Uterus (tissue), 4 donors: ENCODE measurements around the gene DNAJA1. TPM values are rescaled to one million over a fixed set of nuclear protein-coding genes. Genes with fewer than 3 reads are reported as not detected.

Source experiments
- DNase-seq, 2 donors: peaks; one replicate each; pipeline ENCODE4 v3.0.0-alpha.2; 2019 to 2020
- H3K27ac ChIP-seq, 2 donors: fragments of 200-600 bp; sonication (generic); 1 replicate in 1 of 2; 2 replicates in 1 of 2; pipeline ENCODE4 v1.5.1; 2016 to 2018
- H3K27me3 ChIP-seq, 2 donors: fragments of 200-600 bp; sonication (generic); one replicate each; pipeline ENCODE4 v1.5.1; 2018 to 2019; ENCODE audit warnings: control low read depth in 1 of 2
- H3K36me3 ChIP-seq, 2 donors: fragments of 200-600 bp; sonication (generic); one replicate each; pipeline ENCODE4 v1.5.1; 2019; ENCODE audit warnings: control low read depth in 1 of 2
- H3K4me1 ChIP-seq, 2 donors: fragments of 200-600 bp; sonication (generic); one replicate each; pipeline ENCODE4 v1.5.1; 2018 to 2019; ENCODE audit warnings: control low read depth in 1 of 2
- H3K4me3 ChIP-seq, 2 donors: fragments of 200-600 bp; sonication (generic); 1 replicate in 1 of 2; 2 replicates in 1 of 2; pipeline ENCODE4 v1.5.1; 2018 to 2019; ENCODE audit warnings: mild to moderate bottlenecking in 1 of 2
- H3K9me3 ChIP-seq, 2 donors: fragments of 200-600 bp; sonication (generic); one replicate each; pipeline ENCODE4 v1.5.1; 2019; ENCODE audit warnings: control low read depth in 1 of 2
- POLR2A ChIP-seq, 2 donors: fragments of 450-650 bp; IDR thresholded peaks; one replicate each; pipeline ENCODE4 v1.6.1; 2016; ENCODE audit warnings: antibody characterized with exemption in 2 of 2, mild to moderate bottlenecking in 1 of 2, moderate library complexity in 1 of 2
- intact Hi-C: fragments of 100-400 bp; cut with DNase I; formaldehyde crosslinking; loops from one replicate; pipeline ENCODE4 v1.15.1; 2023; ENCODE audit warnings: low total_unique reads
- total RNA-seq, 4 donors: library from RNA; depleted of rRNA in 3 of 4; stranded (reverse); fragments of >200 nt in 3 of 4; gene quantifications; one replicate each; pipeline versions ENCODE4 v1.1.0 to v1.2.4, GENCODE V29; 2014 to 2023
- TF ChIP-seq, protein P1 (sequence below), 4 experiments: fragments of 200-600 bp in 2 of 4; fragments of 450-650 bp in 2 of 4; sonication (generic) in 2 of 4; IDR thresholded peaks; one replicate each; pipeline ENCODE4 v1.5.1; 2016 to 2019; ENCODE audit warnings: antibody characterized with exemption in 4 of 4, mild to moderate bottlenecking in 2 of 4, moderate library complexity in 1 of 4
- donor health status: DM: yes; HTN: yes; CAD: no.

The DNAJA1 gene
- total RNA-seq, 4 donors from 2014 or later, result 47.1 to 148 (median 82.1) TPM

DNA sequence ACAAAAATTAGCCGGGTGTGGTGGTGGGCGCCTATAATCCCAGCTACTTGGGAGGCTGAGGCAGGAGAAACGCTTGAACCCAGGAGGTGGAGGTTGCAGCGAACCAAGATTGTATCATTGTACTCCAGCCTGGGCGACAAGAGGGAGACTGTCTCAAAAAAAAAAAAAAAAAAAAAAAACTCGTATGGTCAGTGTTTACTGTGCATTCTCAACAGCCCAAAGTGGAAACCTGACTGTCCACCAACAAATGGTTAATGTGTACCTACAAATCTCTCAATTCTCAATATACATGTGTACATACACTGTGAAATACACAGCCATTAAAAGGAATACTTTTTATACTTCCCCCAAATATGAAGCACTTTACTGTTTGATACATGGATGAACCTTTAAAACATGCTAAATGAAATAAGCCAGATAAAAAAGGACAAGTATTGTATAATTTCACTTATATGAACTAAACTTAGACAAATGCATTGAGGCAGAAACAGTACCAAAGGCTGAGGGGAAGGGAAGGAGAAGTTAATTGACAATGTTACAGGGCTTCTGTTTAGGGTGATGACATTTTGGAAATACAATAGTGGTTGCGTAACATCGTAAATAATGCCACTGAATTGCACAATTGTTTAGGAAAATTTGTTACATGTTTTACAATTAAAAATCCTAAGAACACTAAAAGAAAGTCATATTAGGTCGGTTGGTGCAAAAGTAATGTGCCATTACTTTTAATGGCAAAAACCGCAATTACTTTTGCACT, 16.5 kb downstream of the DNAJA1 start:
- Histone ChIP-seq H3K4me3 (no peak overlapping the region), H3K27ac (no peak overlapping the region), H3K36me3 (no peaks in the 10 kb centered on the region), H3K27me3 (no peaks in the 10 kb centered on the region), H3K9me3 (no peaks in the 10 kb centered on the region), H3K4me1 (no peaks in the 10 kb centered on the region)
- intact Hi-C loops, result no loop called here
- DNase-seq, result no peak
- TF ChIP-seq POLR2A (IDR thresholded peaks at IDR 0.05), result no peak
- TF ChIP-seq, protein P1, sequence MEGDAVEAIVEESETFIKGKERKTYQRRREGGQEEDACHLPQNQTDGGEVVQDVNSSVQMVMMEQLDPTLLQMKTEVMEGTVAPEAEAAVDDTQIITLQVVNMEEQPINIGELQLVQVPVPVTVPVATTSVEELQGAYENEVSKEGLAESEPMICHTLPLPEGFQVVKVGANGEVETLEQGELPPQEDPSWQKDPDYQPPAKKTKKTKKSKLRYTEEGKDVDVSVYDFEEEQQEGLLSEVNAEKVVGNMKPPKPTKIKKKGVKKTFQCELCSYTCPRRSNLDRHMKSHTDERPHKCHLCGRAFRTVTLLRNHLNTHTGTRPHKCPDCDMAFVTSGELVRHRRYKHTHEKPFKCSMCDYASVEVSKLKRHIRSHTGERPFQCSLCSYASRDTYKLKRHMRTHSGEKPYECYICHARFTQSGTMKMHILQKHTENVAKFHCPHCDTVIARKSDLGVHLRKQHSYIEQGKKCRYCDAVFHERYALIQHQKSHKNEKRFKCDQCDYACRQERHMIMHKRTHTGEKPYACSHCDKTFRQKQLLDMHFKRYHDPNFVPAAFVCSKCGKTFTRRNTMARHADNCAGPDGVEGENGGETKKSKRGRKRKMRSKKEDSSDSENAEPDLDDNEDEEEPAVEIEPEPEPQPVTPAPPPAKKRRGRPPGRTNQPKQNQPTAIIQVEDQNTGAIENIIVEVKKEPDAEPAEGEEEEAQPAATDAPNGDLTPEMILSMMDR (IDR thresholded peaks at IDR 0.05), result no peak

DNA sequence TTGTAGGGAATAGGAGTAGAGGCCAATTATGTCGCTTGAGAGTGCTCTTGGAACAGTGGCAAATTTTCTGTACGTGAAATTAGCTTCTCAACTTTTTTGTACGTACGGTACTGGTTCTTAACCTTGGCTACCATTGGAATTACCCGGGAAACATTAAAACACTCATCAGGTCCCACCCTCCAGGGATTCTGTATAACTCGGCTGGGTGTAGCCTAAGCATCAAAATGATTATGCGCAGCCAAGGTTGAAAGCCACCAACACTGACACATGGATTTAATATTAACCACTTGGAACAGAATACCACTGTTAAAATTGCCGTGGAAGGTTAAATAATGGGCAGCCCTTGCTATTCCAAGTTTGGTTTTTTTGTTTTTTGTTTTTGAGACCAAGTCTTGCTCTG, 17.4 kb downstream of the DNAJA1 start:
- intact Hi-C loops, result no loop called here
- no peaks in the 10 kb centered on the region for H3K4me1 ChIP-seq
- no peak overlapping the region for H3K4me3 ChIP-seq
- TF ChIP-seq POLR2A (IDR thresholded peaks at IDR 0.05), result no peak
- TF ChIP-seq, protein P1 (IDR thresholded peaks at IDR 0.05), result no peak
- H3K36me3 ChIP-seq, result no peaks in the 10 kb centered on the region
- H3K27ac ChIP-seq, result no peak overlapping the region
- H3K9me3 ChIP-seq, result no peaks in the 10 kb centered on the region
- DNase-seq, result no peak
- no peaks in the 10 kb centered on the region for H3K27me3 ChIP-seq

DNA sequence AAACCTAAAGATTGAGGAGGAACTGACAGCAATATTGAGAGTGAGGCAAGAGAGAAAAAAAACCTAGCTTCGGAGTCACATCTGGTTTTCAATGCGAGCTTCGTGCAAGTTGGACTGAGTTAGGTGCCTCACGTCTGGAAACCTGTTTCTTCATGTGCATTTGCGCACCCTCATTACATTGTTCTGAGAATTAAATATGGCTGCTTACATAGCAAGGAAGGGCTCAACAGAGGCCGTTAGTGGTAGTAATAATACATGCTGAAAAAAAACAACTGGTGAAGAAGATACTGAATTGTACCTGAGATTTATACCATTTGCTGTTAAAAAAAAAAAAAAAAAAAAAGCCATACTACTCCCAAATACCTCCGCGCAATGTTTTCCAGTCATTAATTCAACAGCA, 18.6 kb downstream of the DNAJA1 start:
- H3K27ac ChIP-seq, result peak overlapping the region; percentile 85 to 93
- no peaks in the 10 kb centered on the region for H3K9me3 ChIP-seq
- H3K27me3 ChIP-seq, result no peaks in the 10 kb centered on the region
- peak overlapping the region; percentile 45 to 47 for H3K4me3 ChIP-seq
- H3K36me3 ChIP-seq, result no peaks in the 10 kb centered on the region
- no peak for DNase-seq
- intact Hi-C loops, result no loop called here
- H3K4me1 ChIP-seq, result no peaks in the 10 kb centered on the region
- no peak for TF ChIP-seq POLR2A (IDR thresholded peaks at IDR 0.05)
- TF ChIP-seq, protein P1 (IDR thresholded peaks at IDR 0.05), result no peak

DNA sequence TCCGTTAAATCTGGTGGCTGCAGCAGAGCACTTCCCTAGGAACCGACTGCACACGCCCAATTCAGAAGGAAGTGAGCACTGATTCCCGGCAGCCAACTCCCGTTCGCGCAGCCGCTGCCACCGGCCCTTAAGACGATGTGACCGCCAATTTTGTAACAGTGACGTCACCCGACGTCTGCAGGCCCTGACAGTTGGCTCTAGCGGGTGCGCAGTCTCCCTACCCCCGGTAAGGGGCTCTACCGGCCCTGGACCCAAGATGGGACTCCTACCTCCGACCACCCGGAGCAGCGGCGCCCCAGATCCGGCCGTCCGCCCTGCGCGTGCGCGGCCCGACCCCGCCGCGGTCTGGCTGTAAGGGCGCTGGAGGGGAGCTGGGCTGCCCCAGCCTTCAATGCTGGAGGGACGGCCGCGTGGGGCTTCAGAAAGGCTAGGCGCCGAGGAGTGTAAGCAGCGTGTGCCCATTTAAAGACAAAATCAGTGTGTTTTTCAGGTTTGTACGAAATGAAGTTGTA, 19.1 kb downstream of the DNAJA1 start:
- Histone ChIP-seq H3K36me3 (no peaks in the 10 kb centered on the region), H3K4me1 (no peaks in the 10 kb centered on the region), H3K4me3 (peak overlapping the region; percentile 45 to 47), H3K9me3 (no peaks in the 10 kb centered on the region), H3K27ac (peak overlapping the region; percentile 85 to 93), H3K27me3 (no peaks in the 10 kb centered on the region)
- DNase-seq, result peak; percentile 83 to 85
- TF ChIP-seq, protein P1 (IDR thresholded peaks at IDR 0.05), result no peak
- peak in 1 of 2 donors; percentile 40 for TF ChIP-seq POLR2A (IDR thresholded peaks at IDR 0.05)
- intact Hi-C loops, result no loop called here

DNA sequence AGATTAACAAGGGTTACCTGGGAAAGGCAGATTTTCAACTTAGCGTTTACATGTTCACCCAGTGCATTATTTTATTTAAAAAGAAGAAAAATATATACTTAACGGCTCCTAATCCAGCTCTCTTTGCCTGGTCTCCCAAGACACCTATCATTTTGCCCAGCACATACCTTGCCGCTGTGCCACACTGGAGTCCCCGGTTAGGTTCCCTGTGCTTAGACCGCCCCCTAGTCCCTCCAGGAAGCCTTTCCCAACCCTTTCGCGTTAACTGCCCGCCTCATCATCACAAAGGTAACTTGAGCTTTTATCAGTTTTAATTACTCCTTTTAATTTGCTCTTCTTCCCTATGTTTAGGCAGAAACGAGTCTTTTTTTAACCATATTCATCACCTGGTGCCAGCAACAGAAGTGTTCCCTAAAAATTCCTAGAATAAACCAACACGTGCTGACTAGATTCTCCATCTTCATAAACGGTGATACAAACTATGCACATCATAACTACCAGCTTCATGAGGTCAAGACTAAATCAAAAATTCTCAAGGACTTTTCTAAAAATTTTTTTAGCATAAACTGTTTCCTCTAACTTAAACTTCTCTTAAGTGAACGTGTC, 19.7 kb downstream of the DNAJA1 start:
- Histone ChIP-seq H3K4me1 (no peaks in the 10 kb centered on the region), H3K27ac (peak overlapping the region; percentile 85 to 93), H3K9me3 (no peaks in the 10 kb centered on the region), H3K27me3 (no peaks in the 10 kb centered on the region), H3K4me3 (peak overlapping the region; percentile 45 to 47), H3K36me3 (no peaks in the 10 kb centered on the region)
- intact Hi-C loops, result no loop called here
- no peak for DNase-seq
- TF ChIP-seq, protein P1 (IDR thresholded peaks at IDR 0.05), result peak in 2 of 4 experiments; percentile 15 to 19
- TF ChIP-seq POLR2A (IDR thresholded peaks at IDR 0.05), result no peak
